ENCODE data around the gene PRKCE.
"Not testable (repeated sequence)": the region's sequence is repeated elsewhere in the genome, so short reads cannot be mapped to it uniquely, and the experiment has no call there.

Gene PRKCE

GRCh38 chr2:45699032-45699658, 47.7 kb downstream of the PRKCE start:
- DNase-seq (ENCODE audit: low spot score): no peak

- no peak for DNase-seq (ENCODE audit: low spot score)
These were observed 49.0 kb downstream of the PRKCE start for GRCh38 chr2:45700407-45701013.

DNA sequence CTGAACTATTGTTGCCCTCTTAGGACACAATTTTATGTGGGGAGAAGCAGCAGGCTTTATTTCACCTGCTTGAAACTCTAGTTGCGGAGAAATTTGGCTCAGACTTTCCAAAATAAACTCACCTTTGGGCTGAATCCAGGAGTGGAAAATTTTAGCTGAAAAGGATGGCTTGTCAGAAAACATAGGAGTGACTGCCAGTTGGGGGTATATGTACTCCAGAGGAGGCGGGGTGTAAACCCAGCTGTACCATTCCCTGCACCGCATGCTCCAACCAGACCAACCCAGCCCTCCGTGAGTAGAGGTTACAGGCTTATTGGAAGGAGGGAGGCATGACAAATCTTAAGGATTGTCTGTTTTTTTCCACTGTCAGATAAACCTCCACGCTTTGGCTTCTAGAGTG, 53.8 kb downstream of the PRKCE start:
- no peak for DNase-seq (ENCODE audit: low spot score)

- no peak for DNase-seq (ENCODE audit: low spot score)
These were observed 54.6 kb downstream of the PRKCE start for GRCh38 chr2:45706033-45706432.

GRCh38 chr2:45707006-45707405, 55.5 kb downstream of the PRKCE start:
- no peak for DNase-seq (ENCODE audit: low spot score)

DNA sequence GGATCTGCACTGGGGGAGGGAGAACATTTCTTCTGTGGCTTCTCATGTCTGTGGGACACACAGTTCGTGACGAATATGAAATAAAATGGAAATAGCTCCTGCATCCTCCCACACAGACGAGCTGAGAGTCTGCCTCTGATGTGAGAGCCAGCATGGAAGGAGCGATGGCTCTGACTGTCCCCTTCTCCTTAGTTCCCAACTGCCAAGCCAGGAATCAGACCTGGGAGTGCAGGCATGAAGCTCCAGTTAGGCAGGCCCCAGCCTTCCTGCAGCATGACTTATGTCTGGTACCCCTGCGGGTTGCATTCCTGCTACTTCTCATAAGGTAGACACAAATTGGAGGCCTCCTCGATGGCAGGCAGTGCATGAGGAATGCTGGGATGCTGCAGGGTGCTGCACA, 56.2 kb downstream of the PRKCE start:
- DNase-seq (ENCODE audit: low spot score): no peak

DNA sequence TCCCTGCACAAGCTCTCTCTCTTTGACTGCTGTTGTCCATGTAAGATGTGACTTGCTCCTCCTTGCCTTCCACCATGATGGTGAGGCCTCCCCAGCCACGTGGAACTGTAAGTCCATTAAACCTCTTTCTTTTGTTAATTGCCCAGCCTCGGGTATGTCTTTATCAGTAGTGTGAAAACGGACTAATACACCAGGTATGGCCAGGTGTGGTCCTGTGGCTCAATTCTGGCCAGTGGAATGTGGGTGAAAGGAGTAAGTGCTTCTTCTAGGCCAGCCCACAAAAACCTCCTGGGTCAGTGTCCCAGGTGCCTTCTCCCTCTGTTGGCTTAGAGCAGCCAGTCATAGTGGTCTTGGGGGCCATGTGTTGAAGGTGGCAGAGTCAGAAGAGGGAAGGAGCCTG, 57.0 kb downstream of the PRKCE start:
- DNase-seq (ENCODE audit: low spot score): no peak

GRCh38 chr2:45709137-45709536, 57.7 kb downstream of the PRKCE start:
- no peak for DNase-seq (ENCODE audit: low spot score)

DNA sequence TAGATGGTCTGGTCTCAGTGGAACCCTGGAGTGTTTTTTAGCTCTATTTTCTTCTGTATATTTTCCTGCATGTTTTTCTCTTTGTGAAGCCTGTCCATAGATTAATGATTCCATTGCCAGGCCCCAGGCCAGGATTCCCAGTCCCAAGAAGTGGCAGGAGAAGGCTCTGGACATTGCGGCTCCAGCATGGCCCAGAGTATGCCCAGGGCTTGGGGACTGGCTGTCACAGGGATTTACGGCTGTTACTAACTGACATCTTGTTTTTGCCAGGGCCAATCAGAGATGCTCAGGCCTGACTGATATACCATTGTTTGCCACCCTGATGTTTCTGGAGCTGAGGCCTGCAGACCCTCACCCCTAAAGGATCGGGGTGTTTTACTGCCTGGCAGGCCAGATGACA, 59.0 kb downstream of the PRKCE start:
- DNase-seq (ENCODE audit: low spot score): no peak

GRCh38 chr2:45711224-45711623, 59.7 kb downstream of the PRKCE start:
- DNase-seq (ENCODE audit: low spot score): no peak

DNA sequence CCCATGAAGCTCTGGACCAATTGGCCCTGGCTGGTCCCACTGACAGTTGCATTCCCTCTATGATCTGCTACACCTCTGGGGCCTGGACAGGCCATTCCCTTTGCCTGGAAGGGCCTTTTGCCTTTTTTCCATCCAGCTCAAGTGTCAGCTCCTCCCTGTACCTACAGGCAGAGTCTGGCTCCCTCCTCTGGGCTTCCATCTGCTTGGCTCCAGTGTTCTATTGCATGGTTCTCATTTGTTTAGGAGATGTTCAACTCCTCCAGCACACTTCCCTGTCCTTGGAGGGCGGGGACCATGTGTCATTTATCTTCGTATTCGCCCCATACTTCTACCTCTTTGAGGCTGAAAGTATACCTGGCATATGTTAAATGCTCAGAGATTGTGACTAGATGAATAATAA, 61.1 kb downstream of the PRKCE start:
- no peak for DNase-seq (ENCODE audit: low spot score)

- DNase-seq (ENCODE audit: low spot score): no peak
These were observed 61.7 kb downstream of the PRKCE start for GRCh38 chr2:45713136-45713535.

DNA sequence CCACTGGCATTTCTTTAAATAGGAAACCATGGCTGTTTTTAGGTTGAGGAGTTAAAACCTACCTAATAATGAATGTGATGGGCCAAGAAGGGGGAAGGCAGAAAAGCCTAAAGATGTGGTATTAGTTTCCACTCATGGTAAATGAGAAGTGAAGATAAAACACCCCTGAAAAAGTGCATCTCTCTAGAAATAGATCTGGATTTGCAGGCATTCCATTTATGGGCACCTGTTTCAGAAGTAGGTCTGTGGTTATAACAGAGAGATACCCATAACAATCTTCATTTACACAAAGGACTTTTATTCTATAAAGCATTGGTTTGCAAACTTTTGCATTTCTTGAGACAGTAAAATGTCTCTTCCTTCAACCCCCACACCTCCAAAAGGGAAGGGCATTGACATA, 62.1 kb downstream of the PRKCE start:
- DNase-seq (ENCODE audit: low spot score): no peak

DNA sequence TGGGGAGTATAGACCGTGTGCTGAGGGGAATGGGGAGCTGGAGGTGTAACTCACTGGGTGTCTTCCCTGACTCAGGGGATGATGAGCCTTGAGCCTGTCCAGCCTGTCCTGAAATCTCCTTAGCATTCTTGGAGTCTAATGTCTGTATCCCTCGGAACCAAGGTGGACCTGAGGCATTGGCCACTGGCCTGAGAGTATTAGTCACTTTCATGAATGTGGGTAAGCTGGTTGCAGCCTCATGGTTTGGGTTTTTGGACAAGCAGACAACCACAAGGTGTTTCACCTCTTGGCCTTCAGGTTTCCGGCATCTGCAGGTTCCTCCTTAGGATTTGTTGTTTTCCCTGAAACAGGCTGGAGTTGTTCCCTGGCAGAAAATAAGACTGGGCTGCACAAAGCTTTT, 63.2 kb downstream of the PRKCE start:
- DNase-seq (ENCODE audit: low spot score): no peak

DNA sequence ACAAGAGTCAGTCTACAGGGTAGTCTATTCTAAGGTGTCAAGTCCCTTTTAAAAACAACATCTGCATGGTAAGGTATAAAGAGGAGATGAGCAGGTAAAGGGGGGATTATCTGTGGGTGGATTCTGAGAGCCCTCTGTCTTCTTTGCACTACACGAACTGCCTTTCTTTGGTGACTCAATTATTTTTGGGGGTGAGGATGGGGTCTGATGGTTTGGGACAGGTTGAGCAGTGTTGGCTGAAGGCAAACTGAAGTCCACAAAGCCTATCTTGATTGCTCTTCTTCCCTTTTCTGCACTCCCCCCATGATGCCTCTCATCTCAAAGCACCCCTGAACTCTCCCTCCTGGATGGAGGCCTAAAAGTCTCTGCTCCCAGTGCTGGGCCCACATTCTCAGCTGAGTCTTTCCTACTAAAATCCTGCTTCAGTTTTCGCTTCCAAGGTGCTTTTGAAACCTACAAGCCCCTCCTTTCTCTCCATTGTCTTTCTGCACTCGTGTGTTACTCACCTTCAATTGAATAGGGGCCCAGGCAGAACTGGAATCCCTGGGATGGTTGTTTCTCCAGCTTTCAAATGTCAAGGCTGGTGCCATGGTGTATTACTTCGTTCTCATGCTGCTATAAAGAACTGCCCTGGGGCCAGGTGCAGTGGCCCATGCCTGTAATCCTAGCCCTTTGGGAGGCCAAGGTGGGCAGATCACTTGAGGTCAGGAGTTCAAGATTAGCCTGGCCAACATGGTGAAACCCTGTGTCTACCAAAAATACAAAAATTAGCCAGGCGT, 64.3 kb downstream of the PRKCE start:
- no peak for DNase-seq (ENCODE audit: low spot score)

GRCh38 chr2:45716432-45716831, 65.0 kb downstream of the PRKCE start:
- DNase-seq (ENCODE audit: low spot score): not testable (repeated sequence)

DNA sequence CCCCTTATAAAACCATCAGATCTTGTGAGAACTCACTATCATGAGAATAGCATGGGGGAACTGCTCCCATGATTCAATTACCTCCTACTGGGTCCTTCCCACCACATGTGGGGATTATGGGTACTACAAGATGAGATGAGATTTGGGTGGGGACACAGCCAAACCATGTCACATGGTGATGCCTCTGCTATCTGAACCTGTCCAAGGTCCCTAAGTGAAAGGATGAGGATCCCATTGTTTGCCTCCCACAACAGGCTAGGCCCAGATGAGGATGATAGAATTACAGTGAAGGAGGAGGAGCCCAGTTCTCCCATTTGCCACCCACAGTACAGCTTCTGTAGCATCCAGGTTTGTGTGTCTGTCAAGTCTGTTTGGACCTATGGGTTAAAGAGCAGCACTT, 65.4 kb downstream of the PRKCE start:
- DNase-seq (ENCODE audit: low spot score): no peak

GRCh38 chr2:45720210-45720609, 68.7 kb downstream of the PRKCE start:
- DNase-seq (ENCODE audit: low spot score): no peak

DNA sequence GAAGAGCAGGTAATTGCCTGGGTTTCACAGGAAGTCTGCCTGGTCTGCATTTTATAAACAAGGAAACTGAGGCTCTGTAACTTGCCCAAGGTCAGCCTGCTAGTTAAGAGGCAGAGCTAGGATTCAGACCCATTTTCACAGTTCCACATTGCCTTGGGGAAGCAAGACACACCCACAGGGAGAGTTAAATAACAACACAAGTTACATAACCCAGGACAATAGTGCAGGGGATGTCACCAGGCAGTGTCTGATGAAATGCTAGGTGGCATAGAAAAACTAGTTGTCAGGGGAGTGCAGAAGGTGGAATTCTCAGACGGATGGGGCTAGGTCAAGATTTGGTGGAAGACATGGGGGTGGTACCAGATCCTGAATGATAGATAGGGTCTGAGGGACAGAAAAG, 69.7 kb downstream of the PRKCE start:
- DNase-seq (ENCODE audit: low spot score): no peak

- DNase-seq (ENCODE audit: low spot score): no peak
These were observed 71.0 kb downstream of the PRKCE start for GRCh38 chr2:45722477-45722876.

GRCh38 chr2:45723857-45724256, 72.4 kb downstream of the PRKCE start:
- no peak for DNase-seq (ENCODE audit: low spot score)

- no peak for DNase-seq (ENCODE audit: low spot score)
These were observed 72.9 kb downstream of the PRKCE start for GRCh38 chr2:45724335-45724734.

DNA sequence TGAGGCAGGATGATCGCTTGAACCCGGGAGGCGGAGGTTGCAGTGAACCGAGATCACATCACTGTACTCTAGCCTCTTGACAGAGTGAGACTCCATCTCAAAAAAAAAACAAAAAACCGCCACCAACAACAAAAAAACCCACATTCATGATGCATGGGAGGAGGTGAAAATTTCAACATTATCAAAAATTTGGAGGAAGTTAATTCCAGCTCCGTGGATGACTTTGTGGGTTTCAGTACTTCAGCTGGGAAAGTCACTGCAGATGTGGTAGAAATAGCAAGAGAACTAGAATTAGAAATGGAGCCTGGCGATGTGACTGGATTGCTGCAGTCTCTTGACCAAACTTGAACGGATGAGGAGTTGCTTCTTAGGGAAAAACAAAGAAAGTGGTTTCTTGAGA, 74.3 kb downstream of the PRKCE start:
- DNase-seq (ENCODE audit: low spot score): no peak

DNA sequence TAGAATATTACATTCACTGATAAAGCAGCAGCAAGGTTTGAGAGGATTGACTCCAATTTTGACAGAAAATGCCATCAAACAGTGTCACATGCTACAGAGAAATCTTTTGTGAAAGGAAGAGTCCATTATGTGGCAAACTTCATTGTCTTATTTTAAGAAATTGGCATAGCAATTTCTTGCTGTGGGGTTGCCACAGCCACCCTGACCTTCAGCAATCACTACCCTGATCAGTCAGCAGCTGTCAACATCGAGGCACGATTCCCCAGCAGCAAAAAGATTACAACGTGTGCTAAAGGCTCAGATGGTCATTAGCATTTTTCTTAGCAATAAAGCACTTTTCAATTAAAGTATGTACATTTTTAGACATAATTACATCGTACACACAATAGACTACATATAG, 74.7 kb downstream of the PRKCE start:
- no peak for DNase-seq (ENCODE audit: low spot score)

Measured in putamen (tissue), 1 donor.